ENCODE measurements around the gene SORT1. TPM values are rescaled to one million over a fixed set of nuclear protein-coding genes. Genes with fewer than 3 reads are reported as not detected.

The SORT1 gene
- total and polyA plus RNA-seq, 2 of the 13 experiments (the other 11 are each of a cell fraction or from before 2014, with no cell fraction given) = 32.4 to 93.0 TPM

DNA sequence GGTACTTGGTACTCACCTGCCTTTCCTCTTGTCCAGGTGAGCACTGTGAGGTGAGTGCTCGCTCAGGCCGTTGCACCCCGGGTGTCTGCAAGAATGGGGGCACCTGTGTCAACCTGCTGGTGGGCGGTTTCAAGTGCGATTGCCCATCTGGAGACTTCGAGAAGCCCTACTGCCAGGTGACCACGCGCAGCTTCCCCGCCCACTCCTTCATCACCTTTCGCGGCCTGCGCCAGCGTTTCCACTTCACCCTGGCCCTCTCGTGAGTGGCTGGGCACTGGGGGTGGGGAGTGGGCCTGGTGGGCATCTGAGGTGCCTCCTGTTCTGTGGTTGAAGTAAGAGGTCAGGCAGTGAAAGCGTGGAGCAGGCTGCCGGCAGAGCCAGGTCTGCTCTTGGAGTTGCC is 136.7 kb downstream of the SORT1 start:
- 92% methylated on average over 13 of the region's 16 CpGs for WGBS (ENCODE audit: low lambda C conversion rate)
- FAIRE-seq = no peak
- no TSS peak for BruUV-seq (replicated peaks)

DNA sequence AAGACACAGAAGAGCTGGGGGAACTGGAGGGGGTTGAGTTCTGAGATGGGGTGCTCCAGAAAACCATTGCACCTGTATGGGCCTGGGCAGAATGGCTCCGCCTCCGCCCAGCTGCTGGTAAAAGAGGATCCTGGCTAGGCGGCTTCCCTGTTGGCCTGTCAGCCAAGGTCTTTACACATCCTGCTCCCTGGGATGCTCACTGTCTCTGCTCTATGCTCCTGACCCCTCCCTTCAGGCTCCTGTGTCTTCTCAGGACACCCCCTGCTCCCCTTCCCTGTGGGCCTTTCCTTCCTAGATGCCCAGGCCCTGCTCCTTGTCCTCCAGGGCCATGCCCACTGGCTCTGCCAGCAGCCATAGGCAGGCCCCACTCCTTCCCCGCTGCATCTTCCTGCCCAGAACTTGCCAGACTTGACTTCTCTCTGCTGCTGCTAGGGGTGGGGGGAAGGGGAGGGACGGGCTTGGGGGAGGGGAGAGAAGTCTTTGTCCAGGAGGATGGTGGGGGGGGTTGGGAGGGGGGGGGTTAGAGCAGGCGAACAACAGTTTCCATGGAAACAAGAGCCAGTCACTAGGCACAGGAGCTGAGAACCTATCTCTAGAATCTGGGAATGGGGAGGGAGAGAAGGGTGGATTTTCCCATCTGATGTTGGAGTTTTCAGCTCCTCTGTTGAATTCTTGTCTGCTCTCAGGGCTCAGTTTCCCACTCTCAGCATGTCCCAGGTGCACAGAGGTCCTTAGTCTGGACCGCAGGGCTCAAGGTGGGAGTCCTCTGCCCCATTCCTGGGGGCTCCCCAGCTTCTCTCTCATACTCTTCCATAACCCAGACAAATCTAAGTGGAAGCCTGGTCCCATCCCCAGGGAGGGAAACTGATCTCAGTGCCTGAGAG is 137.8 kb downstream of the SORT1 start:
- Histone ChIP-seq H3K4me1 (ENCODE audit: insufficient read depth, low read length) (peaks cover 14% of the 10 kb centered on the region), H3K9ac (ENCODE audit: insufficient read depth, low read depth, low read length) (no peak overlapping the region), H3K4me3 (replicated peaks in 1 of 3; ENCODE audit: insufficient read depth in 1 of 3, low read depth in 2 of 3, low read length in 3 of 3) (no peak overlapping the region), H3K79me2 (ENCODE audit: insufficient read depth, low read length) (no peaks in the 10 kb centered on the region), H3K9me3 (ENCODE audit: low read length) (no peaks in the 10 kb centered on the region), H3K27ac (ENCODE audit: extremely low read length, insufficient read depth, low read length) (no peak overlapping the region), H3K4me2 (ENCODE audit: low read depth, low read length) (no peak overlapping the region), H3K27me3 (ENCODE audit: control insufficient read depth in 1 of 2, insufficient read depth in 2 of 2, low read length in 2 of 2) (no peaks in the 10 kb centered on the region), H3K36me3 (replicated peaks in 1 of 2; ENCODE audit: control insufficient read depth in 1 of 2, insufficient read depth in 2 of 2, low read length in 2 of 2) (peaks cover 0 to 12% of the 10 kb centered on the region in 2 experiments; a peak in 3 of 5 replicates), H4K20me1 (ENCODE audit: insufficient read depth, low read length) (no peaks in the 10 kb centered on the region), H2AFZ (ENCODE audit: low read length) (no peak overlapping the region)
- CTCF ChIA-PET (ENCODE audit: low intra/inter-chr PET ratio, low total read pairs) = no interaction called here
- BruUV-seq (replicated peaks) = no TSS peak
- in situ Hi-C loops (cut with HindIII; ENCODE audit: extremely low pct_ligation_motif_present, low pct_unique_long_range_greater_than_20kb) = loop anchor here (5.0 to 10.0 kb wide), 3 partner anchors 58 to 275 kb away; partner anchors contain the start of gene GPR61
- FAIRE-seq (no peak), DNase-seq (ENCODE audit: low spot score) (no peak), ATAC-seq (no peak)
- TF ChIP-seq ZNF720 (CRISPR knock-in tag; IDR thresholded peaks at IDR 0.05) (no peak), JUN (CRISPR knock-in tag; IDR thresholded peaks at IDR 0.05) (no peak), ARNTL (CRISPR knock-in tag; IDR thresholded peaks at IDR 0.05) (no peak), ZNF777 (CRISPR knock-in tag; IDR thresholded peaks at IDR 0.05) (no peak), ZFP37 (CRISPR knock-in tag; IDR thresholded peaks at IDR 0.05; ENCODE audit: borderline replicate concordance) (no peak)
- intact Hi-C loops (cut with micrococcal nuclease; ENCODE audit: unreplicated experiment) = loop anchor here (5.0 kb wide), 1 partner anchor 168 kb away; the partner anchor contains the start of gene TMEM167B
- 86% methylated on average over 6 of the region's 7 CpGs for WGBS (ENCODE audit: low lambda C conversion rate)
- POLR2A ChIA-PET = no interaction called here

More for the DNA sequence above, 136.7 kb downstream of the SORT1 start:
- Histone ChIP-seq H3K9ac (ENCODE audit: insufficient read depth, low read depth, low read length) (no peak overlapping the region), H3K4me2 (ENCODE audit: low read depth, low read length) (no peak overlapping the region), H2AFZ (ENCODE audit: low read length) (no peak overlapping the region), H3K36me3 (replicated peaks in 1 of 2; ENCODE audit: control insufficient read depth in 1 of 2, insufficient read depth in 2 of 2, low read length in 2 of 2) (peaks cover 3 to 16% of the 10 kb centered on the region in 2 experiments; a peak in 4 of 5 replicates), H3K27ac (ENCODE audit: extremely low read length, insufficient read depth, low read length) (no peak overlapping the region), H3K79me2 (ENCODE audit: insufficient read depth, low read length) (no peaks in the 10 kb centered on the region), H4K20me1 (ENCODE audit: insufficient read depth, low read length) (no peaks in the 10 kb centered on the region), H3K4me1 (ENCODE audit: insufficient read depth, low read length) (peaks cover 3% of the 10 kb centered on the region; the same call in 1 of the 2 replicates), H3K9me3 (ENCODE audit: low read length) (no peaks in the 10 kb centered on the region), H3K4me3 (replicated peaks in 1 of 3; ENCODE audit: insufficient read depth in 1 of 3, low read depth in 2 of 3, low read length in 3 of 3) (no peak overlapping the region), H3K27me3 (ENCODE audit: control insufficient read depth in 1 of 2, insufficient read depth in 2 of 2, low read length in 2 of 2) (no peaks in the 10 kb centered on the region)
- in situ Hi-C loops (cut with HindIII; ENCODE audit: extremely low pct_ligation_motif_present, low pct_unique_long_range_greater_than_20kb) (loop anchor here (5.0 to 10.0 kb wide), 3 partner anchors 59 to 274 kb away; partner anchors contain the start of gene GPR61), intact Hi-C loops (cut with micrococcal nuclease; ENCODE audit: unreplicated experiment) (loop anchor here (5.0 kb wide), 1 partner anchor 169 kb away; the partner anchor contains the start of gene TMEM167B)
- ChIA-PET POLR2A (interaction anchor here (1.1 kb wide), 1 partner anchor 8 kb away, joined by 3 read pairs; no protein-coding TSS in a partner anchor), CTCF (ENCODE audit: low intra/inter-chr PET ratio, low total read pairs) (no interaction called here)
- no peak for ATAC-seq
- no peak for TF ChIP-seq ZNF441 (CRISPR knock-in tag; IDR thresholded peaks at IDR 0.05; ENCODE audit: borderline replicate concordance)
- no peak for TF ChIP-seq POLR2AphosphoS5 (IDR thresholded peaks at IDR 0.05; ENCODE audit: low read depth, low read length)
- DNase-seq (ENCODE audit: low spot score) = no peak

Other genes starting within 250 kb of the SORT1 start
- 134 and 166 TPM in 2 replicates for gene SARS1, start 184.0 kb downstream of the SORT1 start, total RNA-seq (2016; rRNA removed; fragmentation: Illumina TruSeq; extraction: Trizol)
- gene SARS1, start 184.0 kb downstream of the SORT1 start, polyA plus RNA-seq (2011; rRNA removed) = 103 and 142 TPM in 2 replicates
- 3.1 and 4.0 TPM in 2 replicates for gene CELSR2, start 148.4 kb downstream of the SORT1 start, total RNA-seq (2016; rRNA removed; fragmentation: Illumina TruSeq; extraction: Trizol)
- 6.6 and 7.8 TPM in 2 replicates for gene CELSR2, start 148.4 kb downstream of the SORT1 start, polyA plus RNA-seq (2011; rRNA removed)
- 26.5 and 28.6 TPM in 2 replicates for gene PSRC1, start 114.8 kb downstream of the SORT1 start, total RNA-seq (2016; rRNA removed; fragmentation: Illumina TruSeq; extraction: Trizol)
- gene PSRC1, start 114.8 kb downstream of the SORT1 start, polyA plus RNA-seq (2011; rRNA removed) = 23.9 and 30.3 TPM in 2 replicates
- 3.8 and 5.7 TPM in 2 replicates for gene MYBPHL, start 90.9 kb downstream of the SORT1 start, total RNA-seq (2016; rRNA removed; fragmentation: Illumina TruSeq; extraction: Trizol)
- 3.7 and 6.1 TPM in 2 replicates for gene MYBPHL, start 90.9 kb downstream of the SORT1 start, polyA plus RNA-seq (2011; rRNA removed)
- gene PSMA5, start 28.5 kb upstream of the SORT1 start, total RNA-seq (2016; rRNA removed; fragmentation: Illumina TruSeq; extraction: Trizol) = 169 and 261 TPM in 2 replicates
- 116 and 140 TPM in 2 replicates for gene PSMA5, start 28.5 kb upstream of the SORT1 start, polyA plus RNA-seq (2011; rRNA removed)
- gene SYPL2, start 68.6 kb upstream of the SORT1 start, total RNA-seq (2016; rRNA removed; fragmentation: Illumina TruSeq; extraction: Trizol) = 0.24 and 0.25 TPM in 2 replicates
- gene SYPL2, start 68.6 kb upstream of the SORT1 start, polyA plus RNA-seq (2011; rRNA removed) = 0.17 and 0.35 TPM in 2 replicates
- gene ATXN7L2, start 86.0 kb upstream of the SORT1 start, total RNA-seq (2016; rRNA removed; fragmentation: Illumina TruSeq; extraction: Trizol) = 1.3 and 2.7 TPM in 2 replicates
- gene ATXN7L2, start 86.0 kb upstream of the SORT1 start, polyA plus RNA-seq (2011; rRNA removed) = 2.8 and 3.0 TPM in 2 replicates
- gene CYB561D1, start 96.2 kb upstream of the SORT1 start, total RNA-seq (2016; rRNA removed; fragmentation: Illumina TruSeq; extraction: Trizol) = 3.9 and 4.1 TPM in 2 replicates
- gene CYB561D1, start 96.2 kb upstream of the SORT1 start, polyA plus RNA-seq (2011; rRNA removed) = 3.9 and 4.5 TPM in 2 replicates
- 1.00 and 1.3 TPM in 2 replicates for gene AMIGO1, start 111.8 kb upstream of the SORT1 start, total RNA-seq (2016; rRNA removed; fragmentation: Illumina TruSeq; extraction: Trizol)
- 0.40 and 0.85 TPM in 2 replicates for gene AMIGO1, start 111.8 kb upstream of the SORT1 start, polyA plus RNA-seq (2011; rRNA removed)
- not detected in 2 replicates for gene GPR61, start 142.0 kb upstream of the SORT1 start, total RNA-seq (2016; rRNA removed; fragmentation: Illumina TruSeq; extraction: Trizol)
- not detected in 2 replicates for gene GPR61, start 142.0 kb upstream of the SORT1 start, polyA plus RNA-seq (2011; rRNA removed)
- gene GNAI3, start 150.7 kb upstream of the SORT1 start, total RNA-seq (2016; rRNA removed; fragmentation: Illumina TruSeq; extraction: Trizol) = 9.0 and 11.0 TPM in 2 replicates
- gene GNAI3, start 150.7 kb upstream of the SORT1 start, polyA plus RNA-seq (2011; rRNA removed) = 3.2 and 4.3 TPM in 2 replicates
- gene GNAT2, start 221.7 kb upstream of the SORT1 start, total RNA-seq (2016; rRNA removed; fragmentation: Illumina TruSeq; extraction: Trizol) = 0.20 and 0.24 TPM in 2 replicates
- 0.08 TPM in 1 of 2 replicates, not detected in the other for gene GNAT2, start 221.7 kb upstream of the SORT1 start, polyA plus RNA-seq (2011; rRNA removed)
- gene AMPD2, start 221.9 kb upstream of the SORT1 start, total RNA-seq (2016; rRNA removed; fragmentation: Illumina TruSeq; extraction: Trizol) = 35.4 and 62.3 TPM in 2 replicates
- 82.0 and 101 TPM in 2 replicates for gene AMPD2, start 221.9 kb upstream of the SORT1 start, polyA plus RNA-seq (2011; rRNA removed)